ENCODE data around the gene ARHGEF28.

DNA sequence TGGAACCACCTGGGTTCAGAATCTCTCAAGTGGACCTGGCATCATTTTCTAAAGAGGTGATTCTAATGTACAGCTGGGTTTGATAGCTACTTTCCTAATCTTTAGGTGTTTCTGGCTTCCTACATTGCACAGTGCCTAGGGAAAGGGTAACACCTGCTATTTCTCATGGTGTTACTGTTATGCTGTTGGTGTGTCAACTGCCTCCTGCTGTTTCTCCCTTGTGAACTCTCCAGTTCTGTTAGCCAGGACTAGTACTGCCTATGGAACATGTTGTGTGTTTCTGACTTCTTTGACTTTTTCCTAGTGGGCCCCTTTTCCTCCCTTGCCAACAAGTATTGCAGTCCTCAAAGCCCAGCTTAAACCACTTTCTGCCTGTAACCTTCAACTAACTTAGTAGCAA lies 5.5 kb downstream of the ARHGEF28 start:
- TF ChIP-seq USF1 (CRISPR knock-in tag; IDR thresholded peaks at IDR 0.05) (no peak), RB1 (IDR thresholded peaks at IDR 0.05; ENCODE audit: low read depth) (no peak), PCBP1 (IDR thresholded peaks at IDR 0.05; ENCODE audit: low read depth, low read length, poor library complexity, severe bottlenecking) (no peak), CTCF (IDR thresholded peaks at IDR 0.05 in 2 of 3, conservative IDR thresholded peaks at IDR 0.05 in 1 of 3; ENCODE audit: insufficient read depth in 2 of 3, low read depth in 1 of 3, low read length in 3 of 3) (no peak), ZNF584 (CRISPR knock-in tag; IDR thresholded peaks at IDR 0.05; ENCODE audit: low read depth) (no peak), MEIS2 (IDR thresholded peaks at IDR 0.05; ENCODE audit: partially characterized antibody) (no peak)
